Measurements from ENCODE around the gene NUDT19. TPM values are rescaled to one million over a fixed set of nuclear protein-coding genes. Genes with fewer than 3 reads are reported as not detected.
"Not testable (repeated sequence)": the region's sequence is repeated elsewhere in the genome, so short reads cannot be mapped to it uniquely, and the experiment has no call there.

Gene NUDT19
- total RNA-seq, 2 donors from 2014 or later, result 9.1 to 18.0 TPM

- Histone ChIP-seq H3K27me3 (no peaks in the 10 kb centered on the region), H3K27ac (no peak overlapping the region), H3K36me3 (peaks cover 42% of the 10 kb centered on the region), H3K9me3 (peaks cover 0 to 19% of the 10 kb centered on the region in 2 donors), H3K4me3 (no peak overlapping the region), H3K4me1 (peaks cover 0 to 1% of the 10 kb centered on the region in 2 donors)
- TF ChIP-seq, protein P1, sequence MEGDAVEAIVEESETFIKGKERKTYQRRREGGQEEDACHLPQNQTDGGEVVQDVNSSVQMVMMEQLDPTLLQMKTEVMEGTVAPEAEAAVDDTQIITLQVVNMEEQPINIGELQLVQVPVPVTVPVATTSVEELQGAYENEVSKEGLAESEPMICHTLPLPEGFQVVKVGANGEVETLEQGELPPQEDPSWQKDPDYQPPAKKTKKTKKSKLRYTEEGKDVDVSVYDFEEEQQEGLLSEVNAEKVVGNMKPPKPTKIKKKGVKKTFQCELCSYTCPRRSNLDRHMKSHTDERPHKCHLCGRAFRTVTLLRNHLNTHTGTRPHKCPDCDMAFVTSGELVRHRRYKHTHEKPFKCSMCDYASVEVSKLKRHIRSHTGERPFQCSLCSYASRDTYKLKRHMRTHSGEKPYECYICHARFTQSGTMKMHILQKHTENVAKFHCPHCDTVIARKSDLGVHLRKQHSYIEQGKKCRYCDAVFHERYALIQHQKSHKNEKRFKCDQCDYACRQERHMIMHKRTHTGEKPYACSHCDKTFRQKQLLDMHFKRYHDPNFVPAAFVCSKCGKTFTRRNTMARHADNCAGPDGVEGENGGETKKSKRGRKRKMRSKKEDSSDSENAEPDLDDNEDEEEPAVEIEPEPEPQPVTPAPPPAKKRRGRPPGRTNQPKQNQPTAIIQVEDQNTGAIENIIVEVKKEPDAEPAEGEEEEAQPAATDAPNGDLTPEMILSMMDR (IDR thresholded peaks at IDR 0.05), result no peak
- DNase-seq (ENCODE audit: low spot score), result no peak
Measured at GRCh38 chr19:32702010-32702409, 10.4 kb downstream of the NUDT19 start.

GRCh38 chr19:32704006-32704405, 12.4 kb downstream of the NUDT19 start:
- not testable (repeated sequence) for H3K27me3 ChIP-seq; H3K27ac ChIP-seq; DNase-seq (ENCODE audit: low spot score); H3K4me3 ChIP-seq; H3K4me1 ChIP-seq
- peaks cover 35% of the 10 kb centered on the region for H3K36me3 ChIP-seq
- peaks cover 0 to 19% of the 10 kb centered on the region in 2 donors for H3K9me3 ChIP-seq

GRCh38 chr19:32708457-32708856, 16.8 kb downstream of the NUDT19 start:
- H3K4me3 ChIP-seq, result no peak overlapping the region
- H3K36me3 ChIP-seq, result peaks cover 38% of the 10 kb centered on the region
- no peaks in the 10 kb centered on the region for H3K4me1 ChIP-seq
- H3K27ac ChIP-seq, result no peak overlapping the region
- peaks cover 0 to 17% of the 10 kb centered on the region in 2 donors for H3K9me3 ChIP-seq
- no peaks in the 10 kb centered on the region for H3K27me3 ChIP-seq
- DNase-seq (ENCODE audit: low spot score), result no peak
- TF ChIP-seq, protein P1 (IDR thresholded peaks at IDR 0.05), result no peak

DNA sequence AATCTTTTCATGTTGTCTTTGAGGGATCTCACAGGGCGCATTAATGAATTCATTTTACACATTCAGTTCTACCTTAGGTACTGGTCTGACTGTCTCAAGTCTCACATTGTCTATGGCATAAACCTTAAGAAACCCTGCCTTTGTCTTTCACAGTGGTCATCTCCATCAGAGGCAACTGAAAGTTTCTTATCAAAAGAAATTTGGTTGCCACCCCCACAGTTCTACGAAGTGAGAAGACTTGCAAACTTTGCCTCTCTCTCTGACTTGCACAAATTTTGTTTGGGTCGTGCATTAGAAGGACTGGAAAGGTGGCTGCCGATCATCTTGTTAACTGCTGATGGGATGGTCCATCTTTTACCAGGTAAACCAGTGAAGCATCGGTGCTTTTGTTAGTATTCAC, 17.4 kb downstream of the NUDT19 start:
- Histone ChIP-seq H3K27me3 (no peaks in the 10 kb centered on the region), H3K36me3 (peaks cover 41% of the 10 kb centered on the region), H3K27ac (no peak overlapping the region), H3K4me1 (no peaks in the 10 kb centered on the region), H3K9me3 (peaks cover 0 to 11% of the 10 kb centered on the region in 2 donors), H3K4me3 (no peak overlapping the region)
- DNase-seq (ENCODE audit: low spot score), result no peak
- TF ChIP-seq, protein P1 (IDR thresholded peaks at IDR 0.05), result no peak

DNA sequence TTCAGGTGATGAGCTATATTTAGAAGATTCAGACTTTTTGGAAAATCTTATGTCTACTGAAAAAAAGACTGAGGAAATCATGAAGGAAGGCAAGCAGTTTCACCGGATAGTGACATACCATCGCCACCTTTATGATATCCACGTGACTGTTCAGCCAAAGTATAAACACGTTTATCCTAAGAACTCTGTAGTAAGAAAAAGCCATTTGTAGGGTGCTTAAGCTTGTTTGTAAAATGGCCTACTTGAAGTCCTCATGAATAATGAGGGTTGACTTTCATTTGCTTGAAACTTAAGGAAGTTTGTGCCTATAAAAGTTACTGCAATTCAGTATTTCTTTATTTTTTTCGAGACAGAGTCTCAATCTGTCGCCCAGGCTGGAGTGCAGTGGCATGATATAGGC, 20.1 kb downstream of the NUDT19 start:
- Histone ChIP-seq H3K27me3 (no peaks in the 10 kb centered on the region), H3K9me3 (no peaks in the 10 kb centered on the region), H3K27ac (no peak overlapping the region), H3K4me3 (no peak overlapping the region), H3K36me3 (peaks cover 25% of the 10 kb centered on the region), H3K4me1 (no peaks in the 10 kb centered on the region)
- no peak for DNase-seq (ENCODE audit: low spot score)
- TF ChIP-seq, protein P1 (IDR thresholded peaks at IDR 0.05), result no peak

DNA sequence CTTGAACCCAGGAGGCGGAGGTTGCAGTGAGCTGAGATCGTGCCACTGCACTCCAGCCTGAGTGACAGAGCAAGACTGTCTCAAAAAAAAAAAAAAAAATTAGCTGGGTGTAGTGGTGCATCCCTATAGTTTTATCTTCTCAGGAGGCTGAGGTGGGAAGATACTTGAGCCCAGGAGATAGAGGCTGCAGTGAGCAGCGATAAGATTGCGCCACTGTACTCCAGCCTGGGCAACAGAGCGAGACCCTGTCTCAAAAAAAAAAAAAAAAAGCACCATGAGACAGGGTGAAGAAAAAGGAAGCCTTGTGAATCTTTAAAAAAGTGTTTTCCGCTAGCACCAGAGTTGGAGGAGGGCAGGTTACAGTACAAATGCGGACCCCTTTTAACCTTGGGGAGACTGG, 24.6 kb downstream of the NUDT19 start:
- H3K27me3 ChIP-seq; H3K4me1 ChIP-seq; H3K4me3 ChIP-seq; DNase-seq (ENCODE audit: low spot score); H3K27ac ChIP-seq; H3K9me3 ChIP-seq: not testable (repeated sequence)
- peaks cover 25% of the 10 kb centered on the region for H3K36me3 ChIP-seq

DNA sequence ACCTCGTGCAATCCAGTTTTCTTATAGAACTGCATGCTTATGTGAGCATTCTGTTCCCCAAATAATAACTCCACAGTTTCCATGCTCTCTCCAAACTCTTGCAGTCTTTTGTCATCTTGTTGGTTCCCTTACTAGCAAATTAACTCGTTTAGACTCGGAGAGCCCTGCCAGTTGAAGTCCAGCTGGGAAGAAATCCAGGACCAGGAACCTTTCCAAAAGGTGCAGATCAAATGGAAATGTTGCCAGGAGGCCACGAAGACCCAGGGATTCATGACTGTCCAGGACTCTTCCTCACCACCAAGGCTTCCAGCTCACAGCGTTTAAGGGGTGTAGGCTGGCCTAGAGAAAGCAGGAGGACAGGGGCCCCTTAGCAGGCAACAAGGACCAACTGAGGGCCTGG, 25.9 kb downstream of the NUDT19 start:
- no peaks in the 10 kb centered on the region for H3K4me1 ChIP-seq
- no peak overlapping the region for H3K27ac ChIP-seq
- peaks cover 17% of the 10 kb centered on the region for H3K36me3 ChIP-seq
- TF ChIP-seq, protein P1 (IDR thresholded peaks at IDR 0.05), result no peak
- H3K9me3 ChIP-seq, result no peaks in the 10 kb centered on the region
- H3K27me3 ChIP-seq, result no peaks in the 10 kb centered on the region
- no peak for DNase-seq (ENCODE audit: low spot score)
- H3K4me3 ChIP-seq, result no peak overlapping the region

All from right atrium auricular region (tissue), 2 donors.